Heart left ventricle (tissue), 16 donors: Measurements from ENCODE around the gene LAMA2. TPM values are rescaled to one million over a fixed set of nuclear protein-coding genes. Genes with fewer than 3 reads are reported as not detected.

ENCODE experiments used
- ATAC-seq, 4 donors: fragments of 200-7000 bp; cut with Tn5 transposase; one replicate each; pipeline ENCODE4 v1.9.1; 2020 to 2022; ENCODE audit warnings: moderate library complexity in 4 of 4, mild to moderate bottlenecking in 3 of 4, moderate number of reproducible peaks in 1 of 4
- DNase-seq, 5 donors: peaks; one replicate each; pipeline ENCODE4 v3.0.0-alpha.2; 2020
- H3K27ac ChIP-seq, 12 donors: fragments of 200-600 bp; sonication (generic) in 4 of 12; one replicate each; pipeline versions ENCODE4 v1.5.0 to v1.8.0; 2016 to 2022; ENCODE audit warnings: mild to moderate bottlenecking in 2 of 12
- H3K27me3 ChIP-seq, 9 donors: fragments of 200-600 bp; sonication (generic) in 2 of 9; one replicate each; pipeline versions ENCODE4 v1.5.1 to v1.8.0; 2016 to 2022; ENCODE audit warnings: mild to moderate bottlenecking in 3 of 9
- H3K36me3 ChIP-seq, 9 donors: fragments of 200-600 bp; sonication (generic) in 2 of 9; one replicate each; pipeline versions ENCODE4 v1.5.0 to v1.8.0; 2018 to 2022; ENCODE audit warnings: mild to moderate bottlenecking in 2 of 9
- H3K4me1 ChIP-seq, 12 donors: fragments of 200-600 bp; sonication (generic) in 4 of 12; one replicate each; pipeline versions ENCODE4 v1.5.0 to v1.8.0; 2016 to 2022; ENCODE audit warnings: mild to moderate bottlenecking in 3 of 12
- H3K4me3 ChIP-seq, 12 donors: fragments of 200-600 bp; sonication (generic) in 4 of 12; one replicate each; pipeline versions ENCODE4 v1.5.0 to v1.8.0; 2017 to 2022; ENCODE audit warnings: mild to moderate bottlenecking in 9 of 12, moderate library complexity in 4 of 12
- H3K9me3 ChIP-seq, 12 donors: fragments of 200-600 bp; sonication (generic) in 4 of 12; one replicate each; pipeline versions ENCODE4 v1.5.0 to v1.8.0; 2016 to 2022; ENCODE audit warnings: mild to moderate bottlenecking in 1 of 12
- POLR2A ChIP-seq, 2 donors: fragments of 450-650 bp; IDR thresholded peaks; one replicate each; pipeline ENCODE4 v1.6.1; 2017; ENCODE audit warnings: antibody characterized with exemption in 2 of 2, mild to moderate bottlenecking in 2 of 2, moderate library complexity in 2 of 2
- WGBS, 4 donors: extraction: QIAGEN DNeasy Blood & Tissue Kit in 2 of 4; methylation state at CpG; one replicate each; pipeline versions ENCODE4 v1.1.5 to v1.1.7; 2013 to 2018; 5-methylcytosine and 5-hydroxymethylcytosine counted together
- intact Hi-C, 10 donors: fragments of 100-400 bp; cut with DNase I; formaldehyde crosslinking; loops; one replicate each; pipeline versions ENCODE4 v1.11.1 to v1.14.2; 2022
- polyA plus RNA-seq, 2 donors: library from polyadenylated mRNA; stranded (reverse); fragments of 200-250 nt; gene quantifications; one replicate each; pipeline ENCODE4 v1.2.3, GENCODE V29; 2013
- total RNA-seq, 9 donors: library from RNA; depleted of rRNA in 2 of 9; stranded (reverse); fragments of >200 nt in 2 of 9; fragmentation: NEBNext Ultra II Directional in 3 of 9; extraction: Animal tissue kit (Norgen Biotek cat#: 25700) in 3 of 9; gene quantifications; one replicate each; pipeline versions ENCODE4 v1.1.0 to v1.2.4, GENCODE V29; 2016 to 2023
- TF ChIP-seq, protein P1 (sequence below), 12 donors: fragments of 200-600 bp; sonication (generic) in 4 of 12; IDR thresholded peaks; one replicate each; pipeline versions ENCODE4 v1.5.0 to v1.8.0; 2018 to 2022; ENCODE audit warnings: antibody characterized with exemption in 12 of 12, mild to moderate bottlenecking in 5 of 12
- donor health status: ischemic (EF 13 %, LVEDD 7.1; RV severe dilation, severe dysfunction).
- donor health status: healthy with polysubstance abuse.
- donor health status: DM: no; HTN: yes; CAD: no.
- donor health status: DM: no; HTN: no; CAD: no.
- donor health status: ischemic (EF 25% LVEDD 6.9; RV normal size, moderate dysfunction).
- donor health status: ischemic (EF 25% LVEDD 5.7; RV mildly dilated, moderate dysfunction).
- donor health status: healthy.
- donor health status: DM: yes; HTN: yes; CAD: no.
- donor health status: ischemic (EF 35%, LVEDD 5.7; RV mildly dilated, moderate dysfunction).
- donor health status: nonischemic (EF 11% LVEDD 7.7; RV severe dilation, severe dysfunction).
- donor health status: DM: yes; HTN: yes; CAD: no.
- donor health status: PGD.
- donor health status: ischemic (EF 29% LVEDD 5.4; RV normal size, mild dysfunction).
- donor health status: nonischemic (EF 23%, LVEDD 6.1; RV moderate dilation, normal function).

The LAMA2 gene
- total and polyA plus RNA-seq, 11 donors = 34.8 to 299 (median 206) TPM

GRCh38 chr6:129269076-129269475 is 386.1 kb downstream of the LAMA2 start:
- Histone ChIP-seq H3K9me3 (no peaks in the 10 kb centered on the region), H3K27me3 (no peaks in the 10 kb centered on the region), H3K27ac (no peak overlapping the region), H3K4me1 (peaks cover 0 to 29% (median 8%) of the 10 kb centered on the region in 12 donors), H3K4me3 (no peak overlapping the region), H3K36me3 (peaks cover 0 to 67% (median 23%) of the 10 kb centered on the region in 9 donors)
- WGBS, 4 donors = 86 to 91% (median 88%) methylated on average over 2 of the region's 2 CpGs
- ATAC-seq (no peak), DNase-seq (no peak)
- TF ChIP-seq, protein P1, sequence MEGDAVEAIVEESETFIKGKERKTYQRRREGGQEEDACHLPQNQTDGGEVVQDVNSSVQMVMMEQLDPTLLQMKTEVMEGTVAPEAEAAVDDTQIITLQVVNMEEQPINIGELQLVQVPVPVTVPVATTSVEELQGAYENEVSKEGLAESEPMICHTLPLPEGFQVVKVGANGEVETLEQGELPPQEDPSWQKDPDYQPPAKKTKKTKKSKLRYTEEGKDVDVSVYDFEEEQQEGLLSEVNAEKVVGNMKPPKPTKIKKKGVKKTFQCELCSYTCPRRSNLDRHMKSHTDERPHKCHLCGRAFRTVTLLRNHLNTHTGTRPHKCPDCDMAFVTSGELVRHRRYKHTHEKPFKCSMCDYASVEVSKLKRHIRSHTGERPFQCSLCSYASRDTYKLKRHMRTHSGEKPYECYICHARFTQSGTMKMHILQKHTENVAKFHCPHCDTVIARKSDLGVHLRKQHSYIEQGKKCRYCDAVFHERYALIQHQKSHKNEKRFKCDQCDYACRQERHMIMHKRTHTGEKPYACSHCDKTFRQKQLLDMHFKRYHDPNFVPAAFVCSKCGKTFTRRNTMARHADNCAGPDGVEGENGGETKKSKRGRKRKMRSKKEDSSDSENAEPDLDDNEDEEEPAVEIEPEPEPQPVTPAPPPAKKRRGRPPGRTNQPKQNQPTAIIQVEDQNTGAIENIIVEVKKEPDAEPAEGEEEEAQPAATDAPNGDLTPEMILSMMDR (IDR thresholded peaks at IDR 0.05) = no peak
- TF ChIP-seq POLR2A (IDR thresholded peaks at IDR 0.05) = no peak
- intact Hi-C loops = no loop called here

GRCh38 chr6:129269891-129270290 is 387.0 kb downstream of the LAMA2 start:
- DNase-seq (no peak), ATAC-seq (no peak)
- Histone ChIP-seq H3K9me3 (no peaks in the 10 kb centered on the region), H3K27me3 (no peaks in the 10 kb centered on the region), H3K4me1 (peaks cover 0 to 22% (median 4%) of the 10 kb centered on the region in 12 donors), H3K27ac (no peak overlapping the region), H3K36me3 (peaks cover 0 to 76% (median 23%) of the 10 kb centered on the region in 9 donors), H3K4me3 (no peak overlapping the region)
- 66 to 77% (median 75%) methylated on average over 2 of the region's 2 CpGs for WGBS, 4 donors
- no peak for TF ChIP-seq POLR2A (IDR thresholded peaks at IDR 0.05)
- TF ChIP-seq, protein P1 (IDR thresholded peaks at IDR 0.05) = no peak
- intact Hi-C loops = no loop called here

DNA sequence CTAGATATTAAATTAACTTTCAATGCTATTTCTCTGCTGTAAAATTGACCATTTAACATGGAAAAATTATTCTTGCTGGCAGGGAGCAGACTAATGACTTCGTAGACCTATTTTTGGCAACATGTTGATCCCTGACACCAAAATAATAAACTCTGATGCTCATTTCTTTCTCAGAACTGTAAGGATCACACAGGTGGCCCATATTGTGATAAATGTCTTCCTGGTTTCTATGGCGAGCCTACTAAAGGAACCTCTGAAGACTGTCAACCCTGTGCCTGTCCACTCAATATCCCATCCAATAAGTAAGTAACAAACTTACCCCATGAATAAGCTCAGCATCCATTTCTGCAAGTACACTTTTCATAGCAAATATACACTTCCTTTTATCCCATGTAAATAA is 387.5 kb downstream of the LAMA2 start:
- no peak for ATAC-seq
- TF ChIP-seq, protein P1 (IDR thresholded peaks at IDR 0.05) = no peak
- TF ChIP-seq POLR2A (IDR thresholded peaks at IDR 0.05) = no peak

GRCh38 chr6:129273161-129273560 is 390.2 kb downstream of the LAMA2 start:
- ATAC-seq = peak in 1 of 4 donors; percentile 14
- WGBS, 4 donors = 61 to 75% (median 71%) methylated on average over 3 of the region's 3 CpGs
- TF ChIP-seq, protein P1 (IDR thresholded peaks at IDR 0.05) = no peak
- TF ChIP-seq POLR2A (IDR thresholded peaks at IDR 0.05) = no peak
- Histone ChIP-seq H3K27me3 (no peaks in the 10 kb centered on the region), H3K9me3 (no peaks in the 10 kb centered on the region), H3K4me3 (no peak overlapping the region), H3K4me1 (peaks cover 0 to 12% (median 0%) of the 10 kb centered on the region in 12 donors), H3K27ac (no peak overlapping the region), H3K36me3 (peaks cover 0 to 80% (median 23%) of the 10 kb centered on the region in 9 donors)
- intact Hi-C loops = no loop called here
- no peak for DNase-seq

More for the DNA sequence above, 387.5 kb downstream of the LAMA2 start:
- intact Hi-C loops = no loop called here
- H3K4me1 ChIP-seq = peaks cover 0 to 17% (median 4%) of the 10 kb centered on the region in 12 donors
- H3K9me3 ChIP-seq = no peaks in the 10 kb centered on the region
- WGBS, 4 donors = 60 to 70% (median 69%) methylated on average over 2 of the region's 2 CpGs
- no peak overlapping the region for H3K4me3 ChIP-seq
- H3K27ac ChIP-seq = no peak overlapping the region
- no peaks in the 10 kb centered on the region for H3K27me3 ChIP-seq
- H3K36me3 ChIP-seq = peaks cover 0 to 80% (median 23%) of the 10 kb centered on the region in 9 donors
- DNase-seq = no peak
